Adrenal gland (tissue), 5 donors: ENCODE results near the gene PGLYRP1.

Source experiments
- CTCF ChIP-seq, 6 experiments: fragments of 450-650 bp in 4 of 6; fragments of 200-600 bp in 2 of 6; sonication (generic) in 1 of 6; IDR thresholded peaks; 1 replicate in 5 of 6; 2 replicates in 1 of 6; pipeline versions ENCODE4 v1.5.1 to v1.8.0; 2016 to 2021; ENCODE audit warnings: antibody characterized with exemption in 6 of 6, mild to moderate bottlenecking in 2 of 6, moderate library complexity in 1 of 6
- POLR2A ChIP-seq, 2 donors: fragments of 450-650 bp; IDR thresholded peaks; one replicate each; pipeline ENCODE4 v1.6.1; 2017; ENCODE audit warnings: antibody characterized with exemption in 2 of 2, mild to moderate bottlenecking in 2 of 2, moderate library complexity in 1 of 2
- donor health status: DM: no; HTN: no; CAD: no.

- TF ChIP-seq POLR2A (IDR thresholded peaks at IDR 0.05) (no peak), CTCF (IDR thresholded peaks at IDR 0.05) (no peak)
Observed at GRCh38 chr19:46040952-46041500, 18.2 kb upstream of the PGLYRP1 start, which contains the start of gene IGFL4.
